Upper lobe of right lung (tissue), 1 donor: ENCODE data around the gene NXN. TPM values are rescaled to one million over a fixed set of nuclear protein-coding genes. Genes with fewer than 3 reads are reported as not detected.

Experiments used
- ATAC-seq: fragments of 200-7000 bp; cut with Tn5 transposase; one replicate; pipeline ENCODE4 v1.9.1; 2020; ENCODE audit warnings: mild to moderate bottlenecking, moderate library complexity
- DNase-seq: peaks from one replicate; pipeline ENCODE4 v3.0.0-alpha.2; 2020
- H3K27ac ChIP-seq: fragments of 200-600 bp; one replicate; pipeline ENCODE4 v1.8.0; 2022
- H3K27me3 ChIP-seq: fragments of 200-600 bp; one replicate; pipeline ENCODE4 v1.8.0; 2022; ENCODE audit warnings: mild to moderate bottlenecking
- H3K36me3 ChIP-seq: fragments of 200-600 bp; one replicate; pipeline ENCODE4 v1.8.0; 2022
- H3K4me1 ChIP-seq: fragments of 200-600 bp; one replicate; pipeline ENCODE4 v1.8.0; 2022
- H3K4me3 ChIP-seq: fragments of 200-600 bp; one replicate; pipeline ENCODE4 v1.8.0; 2022; ENCODE audit warnings: mild to moderate bottlenecking
- H3K9me3 ChIP-seq: fragments of 200-600 bp; one replicate; pipeline ENCODE4 v1.8.0; 2022
- intact Hi-C: fragments of 100-400 bp; cut with DNase I; formaldehyde crosslinking; loops from one replicate; pipeline ENCODE4 v1.11.0; 2022
- total RNA-seq: library from RNA; stranded (reverse); fragmentation: NEBNext Ultra II Directional; extraction: Animal tissue kit (Norgen Biotek cat#: 25700); gene quantifications from one replicate; pipeline ENCODE4 v1.2.1, GENCODE V29; 2021
- TF ChIP-seq, protein P1 (sequence below): fragments of 200-600 bp; IDR thresholded peaks from one replicate; pipeline ENCODE4 v1.8.0; 2022; ENCODE audit warnings: antibody characterized with exemption
- donor health status: DM: no; HTN: yes; CAD: no; lungs with severe emphysema.

NXN gene
- total RNA-seq, 1 donor from 2014 or later, result 57.3 TPM

DNA sequence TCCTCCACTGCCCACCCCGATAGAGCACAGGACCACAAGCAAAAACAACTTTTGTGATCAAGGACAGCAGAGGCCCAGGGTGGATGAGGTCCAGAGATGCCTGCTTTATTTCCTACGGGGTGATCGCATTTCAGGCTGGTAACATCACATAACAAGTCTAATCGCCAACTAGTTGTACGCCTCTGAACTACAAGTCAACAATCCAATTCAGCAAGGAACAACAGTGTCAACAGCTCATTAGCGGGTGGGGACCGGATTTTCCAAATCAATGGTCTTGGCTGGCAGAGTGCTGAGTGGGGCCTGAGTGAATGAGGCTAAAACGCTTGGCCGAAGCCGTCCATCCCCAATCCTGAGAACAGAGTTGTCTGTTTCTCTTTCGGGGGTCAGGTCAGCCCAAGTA, 180.3 kb downstream of the NXN start:
- no peaks in the 10 kb centered on the region for H3K36me3 ChIP-seq
- TF ChIP-seq, protein P1, sequence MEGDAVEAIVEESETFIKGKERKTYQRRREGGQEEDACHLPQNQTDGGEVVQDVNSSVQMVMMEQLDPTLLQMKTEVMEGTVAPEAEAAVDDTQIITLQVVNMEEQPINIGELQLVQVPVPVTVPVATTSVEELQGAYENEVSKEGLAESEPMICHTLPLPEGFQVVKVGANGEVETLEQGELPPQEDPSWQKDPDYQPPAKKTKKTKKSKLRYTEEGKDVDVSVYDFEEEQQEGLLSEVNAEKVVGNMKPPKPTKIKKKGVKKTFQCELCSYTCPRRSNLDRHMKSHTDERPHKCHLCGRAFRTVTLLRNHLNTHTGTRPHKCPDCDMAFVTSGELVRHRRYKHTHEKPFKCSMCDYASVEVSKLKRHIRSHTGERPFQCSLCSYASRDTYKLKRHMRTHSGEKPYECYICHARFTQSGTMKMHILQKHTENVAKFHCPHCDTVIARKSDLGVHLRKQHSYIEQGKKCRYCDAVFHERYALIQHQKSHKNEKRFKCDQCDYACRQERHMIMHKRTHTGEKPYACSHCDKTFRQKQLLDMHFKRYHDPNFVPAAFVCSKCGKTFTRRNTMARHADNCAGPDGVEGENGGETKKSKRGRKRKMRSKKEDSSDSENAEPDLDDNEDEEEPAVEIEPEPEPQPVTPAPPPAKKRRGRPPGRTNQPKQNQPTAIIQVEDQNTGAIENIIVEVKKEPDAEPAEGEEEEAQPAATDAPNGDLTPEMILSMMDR, result no peak
- H3K4me3 ChIP-seq, result no peak overlapping the region
- intact Hi-C loops, result no loop called here
- H3K9me3 ChIP-seq, result no peaks in the 10 kb centered on the region
- ATAC-seq, result no peak
- H3K4me1 ChIP-seq, result peaks cover 14% of the 10 kb centered on the region
- no peaks in the 10 kb centered on the region for H3K27me3 ChIP-seq
- H3K27ac ChIP-seq, result no peak overlapping the region
- no peak for DNase-seq

DNA sequence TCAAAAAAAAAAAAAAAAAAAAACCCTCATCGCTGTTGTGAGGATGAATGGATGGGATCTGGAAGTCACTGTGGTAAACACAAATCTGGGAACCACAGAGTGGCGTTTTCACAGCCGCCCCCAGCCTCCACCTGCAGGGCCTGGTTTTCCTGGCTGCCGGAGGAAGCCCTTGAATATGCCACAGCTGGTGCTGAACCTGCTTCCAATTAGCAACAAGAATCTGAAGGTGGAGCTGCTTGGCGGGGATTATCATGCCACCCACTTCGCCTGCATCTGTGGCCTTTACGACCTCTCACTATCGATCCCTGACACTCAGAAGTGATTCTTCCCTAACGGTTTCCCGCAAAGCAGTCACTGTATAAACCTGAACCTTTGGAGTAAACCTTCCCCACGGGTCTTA, 181.3 kb downstream of the NXN start:
- no peak overlapping the region for H3K27ac ChIP-seq
- ATAC-seq (no peak), DNase-seq (no peak)
- intact Hi-C loops, result no loop called here
- no peak overlapping the region for H3K4me3 ChIP-seq
- no peaks in the 10 kb centered on the region for H3K9me3 ChIP-seq
- TF ChIP-seq, protein P1, result no peak
- no peaks in the 10 kb centered on the region for H3K27me3 ChIP-seq
- no peaks in the 10 kb centered on the region for H3K36me3 ChIP-seq
- peaks cover 14% of the 10 kb centered on the region for H3K4me1 ChIP-seq

DNA sequence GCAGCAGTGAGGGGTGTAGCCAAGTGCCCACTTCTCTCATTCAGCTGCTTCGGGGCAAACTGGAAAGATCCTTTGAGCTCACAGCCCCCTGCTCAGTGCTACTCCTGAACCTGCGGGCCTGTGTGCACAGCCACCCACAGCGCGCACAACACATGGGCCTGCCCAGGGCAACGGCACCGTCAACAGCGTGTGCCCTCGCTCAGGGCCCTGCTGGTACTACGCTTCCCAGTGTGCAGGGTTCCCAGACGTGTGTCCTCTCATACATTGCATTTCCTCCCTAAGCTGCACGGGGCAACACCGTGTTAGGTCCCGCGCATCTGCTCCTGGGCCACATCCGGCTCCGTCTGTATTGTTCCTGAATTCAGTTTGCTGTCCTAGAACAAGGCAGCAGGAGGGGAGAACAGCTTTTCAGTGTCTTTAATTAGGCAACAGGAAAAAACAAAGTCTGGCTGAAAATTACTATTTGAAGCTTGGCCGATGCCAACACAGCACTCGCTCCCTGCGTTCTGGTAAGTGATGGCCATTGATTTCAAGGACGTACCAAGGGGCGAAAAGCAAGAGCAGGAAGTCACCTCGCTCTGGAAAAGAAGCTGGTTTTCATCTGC, 182.2 kb downstream of the NXN start:
- ATAC-seq, result peak; percentile 26
- peak overlapping the region; percentile 3 for H3K27ac ChIP-seq
- H3K9me3 ChIP-seq, result no peaks in the 10 kb centered on the region
- H3K27me3 ChIP-seq, result no peaks in the 10 kb centered on the region
- H3K36me3 ChIP-seq, result peaks cover 5% of the 10 kb centered on the region
- TF ChIP-seq, protein P1, result no peak
- no peak for DNase-seq
- intact Hi-C loops, result no loop called here
- H3K4me1 ChIP-seq, result peaks cover 14% of the 10 kb centered on the region
- H3K4me3 ChIP-seq, result no peak overlapping the region

DNA sequence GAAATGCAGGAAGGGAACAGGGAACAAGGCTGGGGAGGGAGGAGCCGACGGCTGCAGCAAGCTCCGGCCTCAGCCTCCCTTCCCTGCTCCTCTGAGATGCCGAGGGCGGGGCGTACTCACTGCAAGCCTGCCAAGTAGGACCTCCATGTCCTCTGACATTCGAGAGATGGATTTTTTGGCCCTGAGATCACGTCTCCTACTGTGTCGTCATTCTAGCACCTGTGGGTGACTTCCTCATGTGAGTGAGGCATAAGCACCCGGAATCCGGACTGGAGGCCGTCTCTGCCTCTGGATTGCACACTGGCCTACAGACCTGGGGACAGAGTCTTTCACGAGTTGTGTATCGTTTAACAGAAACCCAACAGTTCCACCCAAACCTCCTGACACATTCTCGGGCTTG, 183.0 kb downstream of the NXN start:
- TF ChIP-seq, protein P1, result no peak
- peaks cover 12% of the 10 kb centered on the region for H3K36me3 ChIP-seq
- no peaks in the 10 kb centered on the region for H3K9me3 ChIP-seq
- intact Hi-C loops, result no loop called here
- peaks cover 14% of the 10 kb centered on the region for H3K4me1 ChIP-seq
- H3K27me3 ChIP-seq, result no peaks in the 10 kb centered on the region
- no peak for DNase-seq
- no peak for ATAC-seq
- no peak overlapping the region for H3K4me3 ChIP-seq
- H3K27ac ChIP-seq, result no peak overlapping the region

DNA sequence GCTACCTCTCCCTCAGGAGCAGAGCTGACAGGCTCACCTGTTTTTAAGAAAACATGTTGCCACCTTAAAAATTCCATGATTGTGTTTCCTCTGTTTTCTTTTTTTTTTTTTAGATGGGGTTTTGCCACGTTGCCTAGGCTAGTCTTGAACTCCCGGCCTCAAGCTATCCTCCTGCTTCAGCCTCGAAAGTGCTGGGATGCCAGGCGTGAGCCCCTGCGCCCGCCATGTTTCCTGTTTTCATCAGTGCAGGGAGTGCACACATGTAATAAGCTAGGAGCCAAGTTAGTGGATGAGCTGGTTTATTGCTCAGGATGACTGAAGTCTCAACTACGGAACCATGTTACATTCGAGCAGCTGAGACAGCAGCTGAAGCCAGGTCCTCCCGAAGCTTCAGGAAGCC, 183.9 kb downstream of the NXN start:
- H3K4me1 ChIP-seq, result peaks cover 14% of the 10 kb centered on the region
- H3K9me3 ChIP-seq, result no peaks in the 10 kb centered on the region
- peaks cover 18% of the 10 kb centered on the region for H3K36me3 ChIP-seq
- intact Hi-C loops, result no loop called here
- TF ChIP-seq, protein P1, result no peak
- peak overlapping the region; percentile 36 for H3K27ac ChIP-seq
- DNase-seq (no peak), ATAC-seq (no peak)
- H3K4me3 ChIP-seq, result no peak overlapping the region
- H3K27me3 ChIP-seq, result no peaks in the 10 kb centered on the region

DNA sequence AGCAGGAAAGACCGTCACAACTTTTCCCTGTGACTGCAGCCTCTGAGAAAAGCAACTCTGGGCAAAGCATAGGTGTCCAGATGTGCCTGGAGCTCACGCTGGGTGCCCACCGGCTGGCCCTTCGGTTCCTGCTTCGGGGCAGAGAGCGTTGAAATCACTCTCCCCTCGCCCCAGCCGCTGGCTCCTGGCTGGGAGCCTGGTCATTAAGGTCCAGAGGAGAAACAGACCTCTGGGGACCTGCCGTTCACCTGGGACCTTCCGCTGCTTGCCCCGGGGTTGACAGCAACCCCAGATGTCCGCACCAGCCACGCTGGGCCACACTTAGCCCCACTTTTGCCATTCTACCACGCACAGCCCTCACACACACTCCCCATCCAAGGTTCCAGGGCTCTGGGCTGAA, 184.3 kb downstream of the NXN start:
- ATAC-seq (no peak), DNase-seq (no peak)
- TF ChIP-seq, protein P1, result no peak
- no peaks in the 10 kb centered on the region for H3K9me3 ChIP-seq
- H3K4me1 ChIP-seq, result peaks cover 14% of the 10 kb centered on the region
- peak overlapping the region; percentile 36 for H3K27ac ChIP-seq
- H3K36me3 ChIP-seq, result peaks cover 18% of the 10 kb centered on the region
- intact Hi-C loops, result no loop called here
- H3K4me3 ChIP-seq, result peak overlapping the region; percentile 25
- no peaks in the 10 kb centered on the region for H3K27me3 ChIP-seq
